SKM-1 (cell line): Measurements from ENCODE around the gene RANBP3.
"Not testable (repeated sequence)": the region's sequence is repeated elsewhere in the genome, so short reads cannot be mapped to it uniquely, and the experiment has no call there.

ENCODE experiments used
- DNase-seq: peaks from one replicate; lab custom pipeline; 2025; ENCODE audit not compliant: unreplicated experiment; lab: John Stamatoyannopoulos, UW

RANBP3 gene

GRCh38 chr19:5977785-5978605 lies at the start of gene RANBP3:
RANBP3 (minus strand) TSS chr19:5978140; CDS start chr19:5978082, 58 bp downstream.
- DNase-seq = peak; percentile 99

- DNase-seq = no peak
Measured at GRCh38 chr19:6026390-6027227, 48.7 kb upstream of the RANBP3 start.

GRCh38 chr19:6024756-6025155 lies 46.8 kb upstream of the RANBP3 start:
- not testable (repeated sequence) for DNase-seq

GRCh38 chr19:6023936-6024335 lies 46.0 kb upstream of the RANBP3 start:
- no peak for DNase-seq

- no peak for DNase-seq
Measured at GRCh38 chr19:6023085-6023682, 45.2 kb upstream of the RANBP3 start.

GRCh38 chr19:6022570-6023064 lies 44.7 kb upstream of the RANBP3 start:
- DNase-seq = no peak

GRCh38 chr19:6021878-6022569 lies 44.1 kb upstream of the RANBP3 start:
- peak; percentile 27 for DNase-seq

- DNase-seq = no peak
Measured at GRCh38 chr19:6020972-6021805, 43.2 kb upstream of the RANBP3 start.

GRCh38 chr19:6020166-6020882 lies 42.4 kb upstream of the RANBP3 start:
- peak; percentile 57 for DNase-seq

GRCh38 chr19:6018786-6019185 lies 40.8 kb upstream of the RANBP3 start:
- no peak for DNase-seq

GRCh38 chr19:6017576-6017975 lies 39.6 kb upstream of the RANBP3 start:
- no peak for DNase-seq

GRCh38 chr19:6015841-6016545 lies 38.1 kb upstream of the RANBP3 start:
- no peak for DNase-seq

GRCh38 chr19:6014551-6015135 lies 36.7 kb upstream of the RANBP3 start:
- no peak for DNase-seq

GRCh38 chr19:6012426-6013170 lies 34.7 kb upstream of the RANBP3 start:
- no peak for DNase-seq

- DNase-seq = no peak
Measured at GRCh38 chr19:6011794-6012193, 33.9 kb upstream of the RANBP3 start.

- DNase-seq = no peak
Measured at GRCh38 chr19:6011206-6011605, 33.3 kb upstream of the RANBP3 start.

- no peak for DNase-seq
Measured at GRCh38 chr19:6010107-6010506, 32.2 kb upstream of the RANBP3 start.

- no peak for DNase-seq
Measured at GRCh38 chr19:6007866-6008265, 29.9 kb upstream of the RANBP3 start.
